ENCODE measurements around the gene LANCL2.

LANCL2 gene

GRCh38 chr7:55444786-55445185 is 79.6 kb downstream of the LANCL2 start:
- no peaks in the 10 kb centered on the region for H3K36me3 ChIP-seq (ENCODE audit: low read length)
- H3K27ac ChIP-seq (ENCODE audit: low read depth, low read length): no peak overlapping the region
- H3K79me2 ChIP-seq (ENCODE audit: insufficient read depth, low read length): no peaks in the 10 kb centered on the region
- TF ChIP-seq, protein P1, sequence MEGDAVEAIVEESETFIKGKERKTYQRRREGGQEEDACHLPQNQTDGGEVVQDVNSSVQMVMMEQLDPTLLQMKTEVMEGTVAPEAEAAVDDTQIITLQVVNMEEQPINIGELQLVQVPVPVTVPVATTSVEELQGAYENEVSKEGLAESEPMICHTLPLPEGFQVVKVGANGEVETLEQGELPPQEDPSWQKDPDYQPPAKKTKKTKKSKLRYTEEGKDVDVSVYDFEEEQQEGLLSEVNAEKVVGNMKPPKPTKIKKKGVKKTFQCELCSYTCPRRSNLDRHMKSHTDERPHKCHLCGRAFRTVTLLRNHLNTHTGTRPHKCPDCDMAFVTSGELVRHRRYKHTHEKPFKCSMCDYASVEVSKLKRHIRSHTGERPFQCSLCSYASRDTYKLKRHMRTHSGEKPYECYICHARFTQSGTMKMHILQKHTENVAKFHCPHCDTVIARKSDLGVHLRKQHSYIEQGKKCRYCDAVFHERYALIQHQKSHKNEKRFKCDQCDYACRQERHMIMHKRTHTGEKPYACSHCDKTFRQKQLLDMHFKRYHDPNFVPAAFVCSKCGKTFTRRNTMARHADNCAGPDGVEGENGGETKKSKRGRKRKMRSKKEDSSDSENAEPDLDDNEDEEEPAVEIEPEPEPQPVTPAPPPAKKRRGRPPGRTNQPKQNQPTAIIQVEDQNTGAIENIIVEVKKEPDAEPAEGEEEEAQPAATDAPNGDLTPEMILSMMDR (IDR thresholded peaks at IDR 0.05; ENCODE audit: insufficient read depth, low read length, poor library complexity, severe bottlenecking): no peak
- TF ChIP-seq EZH2phosphoT487 (conservative IDR thresholded peaks at IDR 0.05; ENCODE audit: low read length): no peak
- no peaks in the 10 kb centered on the region for H3K27me3 ChIP-seq (ENCODE audit: low read length)
- no peak overlapping the region for H2AFZ ChIP-seq (ENCODE audit: low read depth, low read length, severe bottlenecking)
- H3K9me2 ChIP-seq (replicated peaks; ENCODE audit: insufficient read depth, low read length): no peaks in the 10 kb centered on the region
- H3F3A ChIP-seq (ENCODE audit: insufficient read depth): no peaks in the 10 kb centered on the region
- H3K9ac ChIP-seq (ENCODE audit: low read length): no peak overlapping the region
- no peak overlapping the region for H3K4me3 ChIP-seq (ENCODE audit: insufficient read depth, low read length, poor library complexity, severe bottlenecking)
- H3K4me2 ChIP-seq (ENCODE audit: low read depth, low read length, poor library complexity, severe bottlenecking): no peak overlapping the region
- H3K9me3 ChIP-seq (ENCODE audit: insufficient read depth, low read length): no peaks in the 10 kb centered on the region
- H4K20me1 ChIP-seq (ENCODE audit: low read depth, low read length): no peaks in the 10 kb centered on the region

GRCh38 chr7:55448526-55448925 is 83.4 kb downstream of the LANCL2 start:
- H3K27me3 ChIP-seq (ENCODE audit: low read length): no peaks in the 10 kb centered on the region
- H4K20me1 ChIP-seq (ENCODE audit: low read depth, low read length): no peaks in the 10 kb centered on the region
- no peaks in the 10 kb centered on the region for H3K9me3 ChIP-seq (ENCODE audit: insufficient read depth, low read length)
- H3K9me2 ChIP-seq (replicated peaks; ENCODE audit: insufficient read depth, low read length): no peaks in the 10 kb centered on the region
- H3K4me2 ChIP-seq (ENCODE audit: low read depth, low read length, poor library complexity, severe bottlenecking): no peak overlapping the region
- no peak overlapping the region for H3K9ac ChIP-seq (ENCODE audit: low read length)
- TF ChIP-seq EZH2phosphoT487 (conservative IDR thresholded peaks at IDR 0.05; ENCODE audit: low read length): no peak
- TF ChIP-seq, protein P1 (IDR thresholded peaks at IDR 0.05; ENCODE audit: insufficient read depth, low read length, poor library complexity, severe bottlenecking): no peak
- H3K27ac ChIP-seq (ENCODE audit: low read depth, low read length): no peak overlapping the region
- H3F3A ChIP-seq (ENCODE audit: insufficient read depth): no peaks in the 10 kb centered on the region
- no peak overlapping the region for H2AFZ ChIP-seq (ENCODE audit: low read depth, low read length, severe bottlenecking)
- H3K4me3 ChIP-seq (ENCODE audit: insufficient read depth, low read length, poor library complexity, severe bottlenecking): no peak overlapping the region
- H3K79me2 ChIP-seq (ENCODE audit: insufficient read depth, low read length): no peaks in the 10 kb centered on the region
- no peaks in the 10 kb centered on the region for H3K36me3 ChIP-seq (ENCODE audit: low read length)

DNA sequence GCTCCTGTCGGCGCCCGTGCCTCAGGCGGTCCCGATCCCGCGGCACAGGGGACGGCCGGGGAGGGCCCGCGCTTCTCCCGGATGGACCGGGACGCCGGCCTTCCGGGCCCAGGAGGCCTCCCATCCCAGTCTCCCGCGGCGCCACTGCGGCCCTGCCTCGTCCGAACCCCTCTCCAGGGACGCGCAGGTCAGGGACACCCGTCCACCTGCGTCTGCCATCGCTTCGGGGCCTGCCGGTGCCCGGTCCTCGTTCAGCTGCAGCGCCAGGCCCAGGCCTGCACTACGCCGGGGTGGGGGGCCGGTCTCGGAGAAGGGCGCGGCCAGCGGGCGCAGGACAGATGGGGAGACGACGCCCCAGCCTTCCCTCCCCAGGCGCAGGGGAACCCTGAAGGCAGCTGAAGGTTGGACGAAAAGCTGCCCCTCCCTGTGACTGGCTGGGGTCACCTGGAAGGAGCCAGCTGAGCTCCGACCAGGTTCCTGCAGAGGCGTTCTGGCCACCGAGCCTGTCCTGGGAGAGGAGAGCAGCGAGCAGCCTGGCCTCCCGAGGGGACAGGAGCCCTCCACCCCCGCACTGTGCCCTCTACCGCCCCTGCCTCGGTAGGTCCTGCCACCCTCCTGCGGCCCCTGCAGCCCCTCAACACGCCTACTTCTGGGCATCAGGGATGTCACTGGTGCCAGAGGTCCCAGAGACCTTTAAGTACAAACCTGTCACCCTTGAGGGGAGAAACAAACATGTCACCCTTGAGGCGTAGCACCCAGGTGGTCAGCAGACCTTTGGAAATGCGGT is 84.3 kb downstream of the LANCL2 start:
- H3F3A ChIP-seq (ENCODE audit: insufficient read depth): no peaks in the 10 kb centered on the region
- TF ChIP-seq, protein P1 (IDR thresholded peaks at IDR 0.05; ENCODE audit: insufficient read depth, low read length, poor library complexity, severe bottlenecking): no peak
- TF ChIP-seq EZH2phosphoT487 (conservative IDR thresholded peaks at IDR 0.05; ENCODE audit: low read length): no peak
- H3K4me3 ChIP-seq (ENCODE audit: insufficient read depth, low read length, poor library complexity, severe bottlenecking): no peak overlapping the region
- no peak overlapping the region for H3K9ac ChIP-seq (ENCODE audit: low read length)
- H3K9me2 ChIP-seq (replicated peaks; ENCODE audit: insufficient read depth, low read length): no peaks in the 10 kb centered on the region
- no peak overlapping the region for H3K27ac ChIP-seq (ENCODE audit: low read depth, low read length)
- no peaks in the 10 kb centered on the region for H3K27me3 ChIP-seq (ENCODE audit: low read length)
- H3K9me3 ChIP-seq (ENCODE audit: insufficient read depth, low read length): no peaks in the 10 kb centered on the region
- no peaks in the 10 kb centered on the region for H3K36me3 ChIP-seq (ENCODE audit: low read length)
- H3K79me2 ChIP-seq (ENCODE audit: insufficient read depth, low read length): no peaks in the 10 kb centered on the region
- no peaks in the 10 kb centered on the region for H4K20me1 ChIP-seq (ENCODE audit: low read depth, low read length)
- H2AFZ ChIP-seq (ENCODE audit: low read depth, low read length, severe bottlenecking): no peak overlapping the region
- H3K4me2 ChIP-seq (ENCODE audit: low read depth, low read length, poor library complexity, severe bottlenecking): no peak overlapping the region

All from SU-DHL-6 (cell line).